SKM-1 treated with dmso at 0.1 percent for 144 hours (cell line): Measurements from ENCODE around the gene CDH13.

Source experiments
- DNase-seq: peaks from one replicate; lab custom pipeline; 2025; ENCODE audit not compliant: unreplicated experiment; lab: John Stamatoyannopoulos, UW

The CDH13 gene

DNA sequence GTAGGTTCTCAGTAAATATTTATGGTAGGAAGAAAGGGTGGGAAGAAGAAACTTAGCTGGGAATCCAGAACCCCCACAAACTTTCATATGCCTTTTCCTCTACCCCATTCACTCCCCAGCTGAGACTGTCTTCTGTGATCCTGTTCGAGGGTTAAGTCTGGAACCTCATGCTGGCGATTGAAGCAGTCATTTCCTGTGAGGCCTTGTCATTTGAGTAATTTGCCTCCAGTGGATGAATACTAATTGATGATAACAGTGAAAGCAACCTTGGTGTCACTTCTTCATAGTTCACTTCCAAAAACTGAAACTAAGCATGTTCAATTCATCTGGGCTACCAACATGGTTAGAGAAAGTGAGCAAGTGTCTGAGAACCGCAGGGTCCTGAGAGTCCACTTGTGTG is 401.2 kb downstream of the CDH13 start:
- no peak for DNase-seq

- DNase-seq, result no peak
Observed at GRCh38 chr16:83029467-83029866, 402.7 kb downstream of the CDH13 start.

DNA sequence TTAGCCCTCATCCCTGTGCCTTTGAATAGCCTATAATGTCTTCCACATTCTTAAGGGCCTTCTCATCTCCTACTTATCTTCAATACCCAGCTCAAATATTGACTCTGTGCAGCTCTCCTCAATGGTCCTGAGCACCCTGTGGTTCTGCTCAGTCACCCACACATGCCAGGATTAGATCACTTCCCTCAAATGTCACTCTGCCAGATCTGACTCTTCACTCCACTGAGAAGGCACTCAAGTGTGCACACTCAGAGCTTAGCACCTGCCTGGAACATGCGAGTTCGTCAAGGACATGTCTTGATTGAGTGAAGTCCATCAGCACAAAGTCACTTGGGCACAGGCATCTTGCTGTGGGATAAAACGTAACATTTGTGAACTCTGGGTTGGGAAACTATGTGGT is 404.8 kb downstream of the CDH13 start:
- no peak for DNase-seq

DNA sequence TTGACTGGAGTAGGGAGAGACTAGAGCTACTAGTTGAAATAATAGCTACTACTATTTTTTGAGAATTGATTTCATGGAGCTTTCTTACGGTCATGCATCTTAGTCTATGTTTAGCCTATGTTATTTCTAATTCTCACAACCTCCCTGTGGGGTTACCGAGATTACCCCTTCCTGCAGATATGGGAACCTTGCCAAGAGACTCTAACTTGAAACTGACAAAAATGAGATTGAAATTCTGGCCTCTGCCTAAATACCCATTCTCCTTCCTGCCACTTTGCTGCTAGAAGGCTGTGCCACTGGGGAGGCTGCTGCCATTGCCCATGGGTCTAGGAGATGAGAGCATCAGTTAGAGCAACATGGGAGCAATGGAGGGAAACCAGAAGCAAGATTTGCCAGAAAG is 410.3 kb downstream of the CDH13 start:
- DNase-seq, result no peak

DNA sequence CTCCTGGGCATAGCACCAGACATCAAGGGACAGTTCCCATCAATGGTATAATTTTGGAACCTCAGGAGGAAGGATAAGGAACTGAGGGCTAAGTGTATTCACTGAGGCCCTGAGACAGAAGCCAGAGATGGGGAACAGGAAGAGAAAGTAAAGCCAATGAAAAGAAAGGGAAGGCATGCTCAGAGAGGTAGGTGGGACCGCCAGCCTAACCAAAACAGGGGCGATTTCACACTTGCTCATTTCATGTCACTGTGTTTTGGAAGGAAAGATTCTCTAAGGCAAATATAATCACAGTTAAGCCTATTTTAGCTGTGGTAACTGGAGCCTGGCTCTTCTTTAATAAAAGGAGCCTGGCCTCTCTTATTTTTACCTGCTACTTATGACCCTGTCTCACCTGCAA is 411.1 kb downstream of the CDH13 start:
- DNase-seq, result no peak

DNA sequence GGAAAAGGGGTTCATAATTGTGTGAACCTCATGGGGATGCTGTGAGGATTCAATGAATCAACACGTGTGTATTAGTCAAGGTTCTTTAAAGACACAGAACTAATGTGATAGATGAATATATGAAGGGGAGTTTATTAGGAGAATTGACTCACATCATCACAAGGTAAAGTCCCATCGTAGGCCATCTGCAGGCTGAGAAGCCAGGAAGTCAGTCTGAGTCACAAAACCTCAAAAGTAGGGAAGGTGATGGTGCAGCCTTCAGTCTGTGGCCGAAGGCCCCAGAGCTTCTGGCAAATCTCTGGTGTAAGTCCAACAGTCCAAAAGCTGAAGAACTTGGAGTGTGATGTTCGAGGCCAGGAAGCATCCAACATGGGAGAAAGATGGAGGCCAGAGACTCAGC is 413.4 kb downstream of the CDH13 start:
- no peak for DNase-seq

GRCh38 chr16:83044589-83044988 is 417.8 kb downstream of the CDH13 start:
- no peak for DNase-seq

GRCh38 chr16:83045790-83046189 is 419.0 kb downstream of the CDH13 start:
- DNase-seq, result no peak

DNA sequence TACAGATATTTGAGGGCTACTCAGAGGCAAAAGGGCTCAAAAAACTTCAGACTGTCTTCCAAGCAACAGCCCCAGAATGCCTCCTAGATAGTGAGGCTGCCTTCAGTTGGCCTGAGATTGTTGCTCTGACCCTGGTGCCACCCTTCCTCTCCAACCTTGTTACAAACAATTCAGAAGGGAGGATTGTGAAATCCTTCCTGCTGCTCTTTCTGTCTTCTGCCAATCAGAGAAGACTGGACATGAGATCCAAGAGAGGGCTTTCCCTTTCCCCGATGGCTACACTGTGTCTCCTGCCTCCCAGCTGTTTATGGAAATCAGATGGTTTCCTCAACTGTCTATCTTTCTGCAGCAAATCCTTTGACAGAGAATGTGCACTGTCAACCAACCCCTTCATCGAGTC is 419.9 kb downstream of the CDH13 start:
- no peak for DNase-seq

- DNase-seq, result no peak
Observed at GRCh38 chr16:83051451-83051850, 424.7 kb downstream of the CDH13 start.

GRCh38 chr16:83054283-83054682 is 427.5 kb downstream of the CDH13 start:
- DNase-seq, result no peak

DNA sequence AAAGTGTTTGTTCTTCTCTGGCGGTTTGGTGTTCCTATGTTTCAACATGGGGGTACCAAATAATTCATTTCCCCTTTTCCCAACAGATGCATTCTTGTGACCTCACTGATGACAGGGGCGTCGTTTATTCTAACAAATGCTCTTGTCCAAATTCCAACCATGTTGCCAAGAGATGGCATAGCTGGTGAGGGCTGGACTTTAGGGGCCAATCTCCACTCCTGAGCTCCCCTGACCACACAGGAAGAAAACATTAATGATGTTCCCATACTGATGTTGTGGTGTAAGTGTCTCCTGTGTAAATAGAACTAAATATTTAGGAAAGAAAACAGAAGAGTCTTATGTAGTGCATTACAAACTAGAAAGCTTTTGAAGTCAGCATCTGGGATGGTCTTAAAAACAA is 431.6 kb downstream of the CDH13 start:
- no peak for DNase-seq

DNA sequence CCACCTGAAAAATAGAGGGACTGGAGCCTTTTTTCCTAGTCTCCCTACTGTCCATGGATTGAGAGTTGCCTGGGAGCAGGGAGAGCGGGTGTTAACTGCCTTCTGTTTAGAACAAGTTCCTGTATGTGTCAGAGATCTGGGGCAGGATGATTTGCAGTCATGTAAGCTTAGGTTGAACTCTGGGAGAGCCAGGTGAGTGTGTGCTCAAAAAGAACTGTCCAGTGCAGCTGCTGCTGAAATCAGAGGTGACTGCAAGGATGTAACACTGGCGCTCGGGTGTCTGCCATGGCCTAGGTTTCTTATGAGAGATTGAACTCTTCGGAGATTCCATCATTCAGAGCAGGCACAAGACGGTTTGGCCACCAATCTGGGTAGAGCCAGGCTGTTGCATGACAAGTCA is 432.5 kb downstream of the CDH13 start:
- no peak for DNase-seq

GRCh38 chr16:83066011-83066410 is 439.2 kb downstream of the CDH13 start:
- no peak for DNase-seq

- DNase-seq, result no peak
Observed at GRCh38 chr16:83066881-83067280, 440.1 kb downstream of the CDH13 start.

- no peak for DNase-seq
Observed at GRCh38 chr16:83068686-83069085, 441.9 kb downstream of the CDH13 start.

- no peak for DNase-seq
Observed at GRCh38 chr16:83070416-83071209, 443.8 kb downstream of the CDH13 start.

DNA sequence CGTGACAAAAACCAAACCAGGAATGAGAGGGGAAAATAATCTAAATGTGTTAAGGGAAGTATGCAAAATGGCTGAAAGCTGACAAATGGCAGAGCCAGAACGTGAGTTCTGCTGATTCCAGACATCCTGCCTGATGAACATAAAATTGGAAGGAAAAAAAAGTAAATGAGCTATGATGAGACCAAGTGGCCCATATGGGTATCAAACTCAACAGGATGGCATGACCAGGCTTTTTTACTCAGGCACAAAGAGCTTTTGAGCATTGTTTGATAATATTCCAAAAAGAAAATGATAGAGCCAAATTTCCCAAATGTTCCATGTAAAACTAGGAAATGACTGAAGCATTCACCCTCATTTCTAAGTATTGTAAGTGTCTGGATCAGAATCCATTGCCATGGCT is 449.2 kb downstream of the CDH13 start:
- DNase-seq, result no peak

- no peak for DNase-seq
Observed at GRCh38 chr16:83083361-83083760, 456.6 kb downstream of the CDH13 start.

GRCh38 chr16:83085660-83086059 is 458.9 kb downstream of the CDH13 start:
- no peak for DNase-seq

- no peak for DNase-seq
Observed at GRCh38 chr16:83095941-83096692, 469.3 kb downstream of the CDH13 start.

DNA sequence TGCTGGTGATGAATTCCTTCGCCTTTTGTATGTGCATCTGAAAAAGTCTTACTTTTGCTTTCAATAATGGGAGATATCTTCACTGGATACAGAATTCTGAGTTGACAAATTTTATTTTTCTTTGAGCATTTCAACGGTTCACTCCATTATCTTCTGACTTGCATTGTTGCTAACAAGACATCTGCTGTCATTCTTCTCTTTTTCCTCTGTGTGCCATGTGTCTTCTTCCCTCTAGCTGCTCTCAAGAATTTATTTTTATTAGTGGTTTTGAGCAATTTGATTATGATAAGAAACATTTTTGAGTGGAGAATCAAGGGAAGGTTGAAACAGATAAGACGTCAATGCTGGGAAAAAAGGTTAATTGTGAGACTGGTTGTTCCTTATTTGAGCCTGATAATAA is 471.8 kb downstream of the CDH13 start:
- DNase-seq, result no peak

DNA sequence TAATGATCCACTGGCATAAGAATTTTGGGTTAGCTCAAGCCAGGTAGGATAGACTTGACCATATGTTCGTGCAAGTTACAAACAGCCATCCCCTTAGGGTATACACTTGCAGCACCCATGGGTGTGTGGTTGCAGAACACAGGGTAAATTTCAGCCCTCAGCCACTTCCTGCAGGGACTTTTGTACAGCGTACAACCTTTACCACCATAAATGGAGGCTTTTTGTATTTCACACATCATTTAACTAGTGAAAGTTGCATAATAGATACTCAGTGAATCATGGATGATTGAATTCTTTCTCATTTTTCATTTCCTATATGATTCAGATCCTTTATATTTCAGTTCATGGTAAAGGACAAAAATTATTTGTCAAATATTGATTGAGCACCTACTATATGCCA is 473.9 kb downstream of the CDH13 start:
- DNase-seq, result no peak
